ENCODE results near the gene MICALL1. TPM values are rescaled to one million over a fixed set of nuclear protein-coding genes. Genes with fewer than 3 reads are reported as not detected.

The MICALL1 gene
- total and polyA plus RNA-seq, 2 of the 13 experiments (the other 11 are each of a cell fraction or from before 2014, with no cell fraction given), result 7.6 to 10.6 TPM

DNA sequence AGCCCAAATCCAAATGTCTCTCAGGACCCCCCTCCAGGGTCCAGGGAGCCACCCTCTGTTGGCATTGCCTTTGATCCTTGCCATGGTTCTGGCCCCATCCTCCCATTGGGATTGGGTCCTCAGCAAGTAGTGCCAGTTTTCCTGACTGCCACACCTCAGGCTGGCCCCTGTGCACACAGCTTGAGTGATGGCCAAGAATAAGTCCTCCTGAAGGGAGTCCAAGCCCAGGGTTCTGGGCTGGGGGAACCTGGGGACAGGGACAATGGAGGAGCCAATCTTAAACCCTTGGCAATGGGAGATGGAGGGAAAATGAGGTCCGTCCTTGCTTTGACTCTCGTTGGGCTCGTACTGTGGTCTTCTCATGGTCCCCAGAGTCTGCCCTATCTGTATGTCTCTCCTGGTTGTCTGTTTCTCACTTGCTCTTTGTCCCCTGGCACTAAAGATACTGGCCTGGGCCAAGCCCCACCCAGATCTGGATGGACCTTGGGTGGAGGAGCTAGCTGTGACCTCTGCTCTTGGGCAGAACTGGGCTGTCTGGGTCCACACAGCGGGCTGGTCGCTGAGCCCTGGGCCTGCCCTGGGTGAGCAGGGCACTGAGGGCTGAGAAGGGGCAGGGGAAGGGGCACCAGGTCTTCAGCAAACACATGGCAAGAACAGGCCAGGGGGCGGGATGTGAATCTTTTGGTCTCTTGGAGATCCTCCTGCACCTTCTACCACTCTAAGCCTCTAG lies 75.3 kb downstream of the MICALL1 start (continued):
- TF ChIP-seq, protein P1, sequence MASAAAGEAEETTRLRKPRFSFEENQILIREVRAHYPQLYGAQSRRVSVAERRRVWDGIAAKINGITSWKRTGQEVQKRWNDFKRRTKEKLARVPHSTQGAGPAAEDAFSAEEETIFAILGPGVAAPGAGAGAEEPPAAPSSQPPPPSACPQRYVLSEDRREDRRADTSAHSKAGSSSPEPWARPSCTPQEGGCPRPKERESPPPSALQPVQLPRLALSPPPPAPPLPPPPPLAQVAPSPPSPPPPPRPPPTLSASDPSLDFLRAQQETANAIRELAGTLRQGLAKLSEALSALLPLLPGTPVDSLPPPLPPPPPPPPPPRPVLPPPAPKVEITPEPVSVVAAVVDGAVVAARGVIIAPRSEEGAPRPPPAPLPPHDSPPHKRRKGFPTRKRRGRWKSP (CRISPR knock-in tag; IDR thresholded peaks at IDR 0.05), result no peak
- TF ChIP-seq NONO (IDR thresholded peaks at IDR 0.05) (no peak), NONO (CRISPR knock-in tag; conservative IDR thresholded peaks at IDR 0.05) (no peak), PRPF4 (IDR thresholded peaks at IDR 0.05; ENCODE audit: low read depth, low read length, poor library complexity, severe bottlenecking) (no peak), SP140L (CRISPR knock-in tag; IDR thresholded peaks at IDR 0.05; ENCODE audit: borderline replicate concordance) (no peak), RFX1 (IDR thresholded peaks at IDR 0.05) (no peak), ZFP36L2 (CRISPR knock-in tag; IDR thresholded peaks at IDR 0.05) (no peak), SMAD1 (CRISPR knock-in tag; IDR thresholded peaks at IDR 0.05; ENCODE audit: borderline replicate concordance, low read depth) (no peak), MED1 (CRISPR knock-in tag; IDR thresholded peaks at IDR 0.05) (0 out of 2 replicates have a peak, but pooled peaks have one; percentile 28), ZKSCAN5 (CRISPR knock-in tag; IDR thresholded peaks at IDR 0.05) (no peak), MEIS2 (CRISPR knock-in tag; IDR thresholded peaks at IDR 0.05) (no peak), FOSL1 (CRISPR knock-in tag; IDR thresholded peaks at IDR 0.05; ENCODE audit: borderline replicate concordance) (no peak), HMG20B (CRISPR knock-in tag; conservative IDR thresholded peaks at IDR 0.05) (no peak), CBFB (CRISPR knock-in tag; IDR thresholded peaks at IDR 0.05) (no peak), ZNF101 (CRISPR knock-in tag; IDR thresholded peaks at IDR 0.05; ENCODE audit: borderline replicate concordance, low read depth) (no peak), AGO1 (IDR thresholded peaks at IDR 0.05; ENCODE audit: low read depth, low read length, poor library complexity, severe bottlenecking) (no peak), MED8 (CRISPR knock-in tag; IDR thresholded peaks at IDR 0.05; ENCODE audit: insufficient replicate concordance) (no peak), ZNF484 (CRISPR knock-in tag; IDR thresholded peaks at IDR 0.05; ENCODE audit: borderline replicate concordance, low read depth) (no peak), ZNF382 (CRISPR knock-in tag; IDR thresholded peaks at IDR 0.05; ENCODE audit: borderline replicate concordance) (no peak), JUND (CRISPR knock-in tag; IDR thresholded peaks at IDR 0.05) (no peak)
- TF ChIP-seq, protein P2, sequence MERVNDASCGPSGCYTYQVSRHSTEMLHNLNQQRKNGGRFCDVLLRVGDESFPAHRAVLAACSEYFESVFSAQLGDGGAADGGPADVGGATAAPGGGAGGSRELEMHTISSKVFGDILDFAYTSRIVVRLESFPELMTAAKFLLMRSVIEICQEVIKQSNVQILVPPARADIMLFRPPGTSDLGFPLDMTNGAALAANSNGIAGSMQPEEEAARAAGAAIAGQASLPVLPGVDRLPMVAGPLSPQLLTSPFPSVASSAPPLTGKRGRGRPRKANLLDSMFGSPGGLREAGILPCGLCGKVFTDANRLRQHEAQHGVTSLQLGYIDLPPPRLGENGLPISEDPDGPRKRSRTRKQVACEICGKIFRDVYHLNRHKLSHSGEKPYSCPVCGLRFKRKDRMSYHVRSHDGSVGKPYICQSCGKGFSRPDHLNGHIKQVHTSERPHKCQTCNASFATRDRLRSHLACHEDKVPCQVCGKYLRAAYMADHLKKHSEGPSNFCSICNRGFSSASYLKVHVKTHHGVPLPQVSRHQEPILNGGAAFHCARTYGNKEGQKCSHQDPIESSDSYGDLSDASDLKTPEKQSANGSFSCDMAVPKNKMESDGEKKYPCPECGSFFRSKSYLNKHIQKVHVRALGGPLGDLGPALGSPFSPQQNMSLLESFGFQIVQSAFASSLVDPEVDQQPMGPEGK (CRISPR knock-in tag; IDR thresholded peaks at IDR 0.05), result peak; percentile 51; the same call in 1 of the 2 replicates
- TF ChIP-seq, protein P3, sequence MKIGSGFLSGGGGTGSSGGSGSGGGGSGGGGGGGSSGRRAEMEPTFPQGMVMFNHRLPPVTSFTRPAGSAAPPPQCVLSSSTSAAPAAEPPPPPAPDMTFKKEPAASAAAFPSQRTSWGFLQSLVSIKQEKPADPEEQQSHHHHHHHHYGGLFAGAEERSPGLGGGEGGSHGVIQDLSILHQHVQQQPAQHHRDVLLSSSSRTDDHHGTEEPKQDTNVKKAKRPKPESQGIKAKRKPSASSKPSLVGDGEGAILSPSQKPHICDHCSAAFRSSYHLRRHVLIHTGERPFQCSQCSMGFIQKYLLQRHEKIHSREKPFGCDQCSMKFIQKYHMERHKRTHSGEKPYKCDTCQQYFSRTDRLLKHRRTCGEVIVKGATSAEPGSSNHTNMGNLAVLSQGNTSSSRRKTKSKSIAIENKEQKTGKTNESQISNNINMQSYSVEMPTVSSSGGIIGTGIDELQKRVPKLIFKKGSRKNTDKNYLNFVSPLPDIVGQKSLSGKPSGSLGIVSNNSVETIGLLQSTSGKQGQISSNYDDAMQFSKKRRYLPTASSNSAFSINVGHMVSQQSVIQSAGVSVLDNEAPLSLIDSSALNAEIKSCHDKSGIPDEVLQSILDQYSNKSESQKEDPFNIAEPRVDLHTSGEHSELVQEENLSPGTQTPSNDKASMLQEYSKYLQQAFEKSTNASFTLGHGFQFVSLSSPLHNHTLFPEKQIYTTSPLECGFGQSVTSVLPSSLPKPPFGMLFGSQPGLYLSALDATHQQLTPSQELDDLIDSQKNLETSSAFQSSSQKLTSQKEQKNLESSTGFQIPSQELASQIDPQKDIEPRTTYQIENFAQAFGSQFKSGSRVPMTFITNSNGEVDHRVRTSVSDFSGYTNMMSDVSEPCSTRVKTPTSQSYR (CRISPR knock-in tag; IDR thresholded peaks at IDR 0.05; ENCODE audit: borderline replicate concordance), result no peak
- TF ChIP-seq, protein P4, sequence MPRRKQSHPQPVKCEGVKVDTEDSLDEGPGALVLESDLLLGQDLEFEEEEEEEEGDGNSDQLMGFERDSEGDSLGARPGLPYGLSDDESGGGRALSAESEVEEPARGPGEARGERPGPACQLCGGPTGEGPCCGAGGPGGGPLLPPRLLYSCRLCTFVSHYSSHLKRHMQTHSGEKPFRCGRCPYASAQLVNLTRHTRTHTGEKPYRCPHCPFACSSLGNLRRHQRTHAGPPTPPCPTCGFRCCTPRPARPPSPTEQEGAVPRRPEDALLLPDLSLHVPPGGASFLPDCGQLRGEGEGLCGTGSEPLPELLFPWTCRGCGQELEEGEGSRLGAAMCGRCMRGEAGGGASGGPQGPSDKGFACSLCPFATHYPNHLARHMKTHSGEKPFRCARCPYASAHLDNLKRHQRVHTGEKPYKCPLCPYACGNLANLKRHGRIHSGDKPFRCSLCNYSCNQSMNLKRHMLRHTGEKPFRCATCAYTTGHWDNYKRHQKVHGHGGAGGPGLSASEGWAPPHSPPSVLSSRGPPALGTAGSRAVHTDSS (CRISPR knock-in tag; conservative IDR thresholded peaks at IDR 0.05), result no peak
